ENCODE results near the gene SPATC1L.
"Not testable (repeated sequence)": the region's sequence is repeated elsewhere in the genome, so short reads cannot be mapped to it uniquely, and the experiment has no call there.

The SPATC1L gene

DNA sequence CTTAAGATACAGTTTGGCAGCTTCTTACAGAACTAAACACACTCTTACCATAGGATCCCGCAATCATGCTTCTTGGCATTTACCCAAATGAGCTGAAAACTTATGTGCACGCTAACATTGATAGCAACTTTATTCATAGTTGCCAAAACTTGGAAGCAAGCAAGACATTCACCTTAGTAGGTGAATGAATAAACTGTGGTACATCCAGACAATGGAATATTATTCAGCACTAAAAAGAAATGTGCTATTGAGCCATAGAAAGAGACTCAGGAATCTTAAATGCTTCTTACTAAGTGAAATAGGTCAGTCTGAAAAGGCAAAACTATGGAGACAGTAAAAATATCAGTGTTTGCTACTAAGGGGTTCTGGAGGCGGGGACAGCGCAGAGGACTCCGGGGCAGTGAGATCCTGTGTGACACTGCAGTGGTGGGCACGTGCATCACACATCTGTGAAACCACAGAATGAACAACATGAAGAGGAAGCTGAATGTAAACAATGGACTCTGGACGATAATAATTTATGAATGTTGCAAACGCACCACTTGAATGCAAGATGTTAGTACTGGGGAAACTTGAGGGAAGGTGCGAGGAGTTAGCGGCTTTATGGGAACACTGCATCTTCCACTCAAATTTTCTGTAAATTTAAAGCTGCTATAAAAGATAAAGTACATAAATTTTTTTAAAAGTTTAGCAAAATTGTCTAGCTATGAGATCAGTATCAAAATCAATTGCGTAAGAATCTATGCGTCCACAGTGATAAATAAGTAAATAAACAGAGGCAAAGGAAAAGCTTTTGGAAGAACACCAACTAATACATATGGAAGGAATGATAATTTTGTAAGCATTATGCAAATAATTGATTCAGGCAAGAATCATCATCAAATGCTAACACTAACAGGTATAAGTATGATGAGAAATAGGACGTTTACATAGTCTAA is 15.4 kb upstream of the SPATC1L start:
- no peak for DNase-seq

- DNase-seq, result no peak
Observed at GRCh38 chr21:46196733-46197132, 12.5 kb upstream of the SPATC1L start.

GRCh38 chr21:46195595-46196195 is 11.4 kb upstream of the SPATC1L start:
- DNase-seq, result no peak

DNA sequence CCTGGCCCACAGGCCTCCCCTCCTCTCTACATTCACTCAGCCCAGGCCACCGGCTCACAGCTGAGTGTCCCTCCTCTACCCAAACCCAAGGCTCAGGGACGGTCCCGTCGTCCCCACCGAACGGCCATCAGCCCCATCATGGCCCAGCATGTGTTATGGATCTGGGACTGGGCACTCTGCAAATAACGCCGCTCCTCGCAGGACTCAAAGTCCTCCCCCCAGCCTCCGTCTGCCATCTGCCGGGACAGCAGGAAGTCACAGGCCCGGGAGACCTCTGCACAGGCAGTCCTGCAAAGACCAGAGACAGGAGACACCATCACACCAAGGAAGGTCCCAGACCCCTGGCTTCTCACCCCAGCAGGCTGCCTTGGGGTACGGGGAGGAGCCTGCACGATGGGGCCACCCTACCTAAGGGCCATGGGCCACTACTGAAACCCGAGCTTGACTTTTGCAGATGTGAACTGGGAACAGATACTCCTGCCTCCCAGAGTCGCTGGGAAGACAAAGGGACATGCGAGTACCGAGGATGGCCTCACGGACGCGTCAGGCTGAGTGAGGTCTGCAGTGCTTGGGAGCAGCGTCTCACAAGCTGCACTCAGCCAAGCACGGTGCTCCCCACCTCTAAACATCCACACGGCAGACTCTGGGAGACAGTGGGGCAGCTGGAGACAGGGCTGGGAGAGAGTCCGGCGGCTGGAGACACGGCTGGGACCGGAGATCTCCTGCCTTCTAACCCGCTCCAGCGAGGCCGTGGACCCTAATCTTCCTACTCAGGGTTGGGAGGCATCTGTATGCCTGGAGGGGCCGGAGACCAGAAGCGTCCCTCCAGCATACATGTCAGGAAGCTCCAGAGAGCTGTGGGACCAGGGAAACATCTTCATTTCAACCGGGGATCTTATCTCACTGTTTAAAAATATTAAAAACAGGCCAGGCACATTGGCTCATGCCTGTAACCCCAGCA is 10.4 kb upstream of the SPATC1L start:
- no peak for DNase-seq

- no peak for DNase-seq
Observed at GRCh38 chr21:46193829-46194373, 9.6 kb upstream of the SPATC1L start.

DNA sequence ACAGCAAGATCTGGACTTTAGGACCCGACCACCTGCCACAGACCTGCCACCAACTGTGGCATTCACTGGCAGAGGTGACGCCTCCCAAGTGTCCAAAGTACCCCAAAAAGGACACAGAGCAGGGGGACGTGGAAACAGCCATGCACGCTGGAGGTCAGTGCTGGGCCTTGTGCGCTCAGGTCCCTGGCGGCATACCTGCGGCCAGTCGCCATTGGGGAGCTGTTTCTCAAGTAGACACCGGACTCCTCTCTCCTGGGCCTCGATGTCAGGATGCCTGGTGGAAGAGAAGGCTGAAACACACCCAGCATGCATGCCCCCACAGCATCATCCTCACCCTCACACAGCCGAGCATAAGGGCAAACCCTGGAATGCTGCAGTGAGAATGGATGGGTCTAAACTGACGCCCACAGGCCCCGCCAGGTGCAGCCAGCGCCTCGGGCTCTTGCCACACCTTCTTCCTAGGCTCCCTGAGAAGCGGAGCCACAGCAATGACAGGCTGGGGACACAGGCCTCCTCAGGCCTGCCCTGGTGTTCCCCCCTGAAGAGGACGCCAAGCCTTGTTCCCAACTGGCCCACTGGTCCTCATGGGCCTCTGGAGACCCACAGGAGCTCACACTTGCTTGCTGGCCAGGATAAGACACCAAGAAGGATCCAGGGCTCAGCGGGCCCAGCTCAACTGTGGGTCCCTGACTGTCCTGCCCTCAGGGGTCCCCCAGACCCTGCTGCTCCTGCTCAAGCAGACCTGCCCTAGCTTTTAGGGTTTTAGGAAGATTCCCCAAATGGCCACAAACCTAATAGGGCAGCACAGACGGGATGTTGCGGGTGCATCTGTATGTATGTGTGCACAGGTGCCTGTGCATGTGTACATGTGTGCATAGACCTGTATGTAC is 7.7 kb upstream of the SPATC1L start:
- no peak for DNase-seq

GRCh38 chr21:46191257-46191685 is 7.0 kb upstream of the SPATC1L start:
- no peak for DNase-seq

GRCh38 chr21:46190491-46191131 is 6.4 kb upstream of the SPATC1L start:
- no peak for DNase-seq

GRCh38 chr21:46189959-46190490 is 5.8 kb upstream of the SPATC1L start:
- DNase-seq, result no peak

- no peak for DNase-seq
Observed at GRCh38 chr21:46189213-46189958, 5.1 kb upstream of the SPATC1L start.

GRCh38 chr21:46188226-46189212 is 4.3 kb upstream of the SPATC1L start:
- no peak for DNase-seq

- no peak for DNase-seq
Observed at GRCh38 chr21:46187814-46188213, 3.6 kb upstream of the SPATC1L start.

DNA sequence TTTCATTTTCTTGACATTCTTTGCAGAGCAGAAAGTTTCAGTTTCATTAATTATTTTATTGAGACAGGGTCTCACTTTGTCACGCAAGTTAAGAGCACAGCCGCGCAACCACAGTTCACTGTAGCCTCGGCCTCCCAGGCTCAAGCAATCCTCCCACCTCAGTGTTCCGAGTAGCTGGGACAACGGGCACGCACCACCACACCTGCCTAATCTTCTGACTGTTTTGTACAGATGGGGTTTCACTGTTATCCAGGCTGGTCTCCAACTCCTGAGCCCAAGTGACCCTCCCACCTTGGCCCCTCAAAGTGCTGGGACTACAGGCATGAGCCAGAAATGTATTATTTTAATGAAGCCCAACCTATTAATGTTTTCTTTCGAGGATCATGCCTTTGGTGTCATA is 3.0 kb upstream of the SPATC1L start:
- no peak for DNase-seq

- DNase-seq, result no peak
Observed at GRCh38 chr21:46185716-46186115, 1.5 kb upstream of the SPATC1L start.

GRCh38 chr21:46184625-46185555 is 631 bp upstream of the SPATC1L start:
- DNase-seq, result peak; percentile 54

- DNase-seq, result not testable (repeated sequence)
Observed at GRCh38 chr21:46183337-46183909, 836 bp downstream of the SPATC1L start.
